HL-60/S4 (cell line): ENCODE results near the gene ADNP.
"Not testable (repeated sequence)": the region's sequence is repeated elsewhere in the genome, so short reads cannot be mapped to it uniquely, and the experiment has no call there.

Experiments
- in situ Hi-C: fragments of 300-500 bp; cut with MboI; formaldehyde crosslinking; loops from 2 replicates; pipeline ENCODE4 v1.14.3; 2022; ENCODE audit warnings: low sequenced_read_pairs

Gene ADNP

GRCh38 chr20:50903353-50904051, 27.7 kb downstream of the ADNP start:
- in situ Hi-C loops = no loop called here

- in situ Hi-C loops = no loop called here
These were observed 29.9 kb downstream of the ADNP start for GRCh38 chr20:50901301-50901700.

GRCh38 chr20:50900261-50900660, 31.0 kb downstream of the ADNP start:
- in situ Hi-C loops = no loop called here

DNA sequence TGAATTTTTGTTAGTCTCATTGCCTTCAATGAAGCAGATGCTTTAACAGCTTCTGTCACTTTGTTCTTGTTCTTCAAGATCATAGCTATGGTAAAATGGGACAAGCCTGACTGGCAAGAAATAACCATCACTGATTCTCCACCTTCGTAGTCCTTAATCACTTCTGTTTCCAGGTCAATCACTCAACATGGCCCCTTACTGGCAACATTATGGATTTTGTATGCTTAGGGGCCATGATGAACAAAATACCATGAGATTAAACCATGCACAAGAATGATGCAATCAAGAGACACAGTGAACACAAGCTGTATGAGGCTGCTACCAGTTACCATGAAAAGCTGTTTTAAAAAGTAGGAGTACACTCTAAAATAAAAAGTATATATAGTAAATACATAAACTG, 32.8 kb downstream of the ADNP start:
- in situ Hi-C loops = no loop called here

DNA sequence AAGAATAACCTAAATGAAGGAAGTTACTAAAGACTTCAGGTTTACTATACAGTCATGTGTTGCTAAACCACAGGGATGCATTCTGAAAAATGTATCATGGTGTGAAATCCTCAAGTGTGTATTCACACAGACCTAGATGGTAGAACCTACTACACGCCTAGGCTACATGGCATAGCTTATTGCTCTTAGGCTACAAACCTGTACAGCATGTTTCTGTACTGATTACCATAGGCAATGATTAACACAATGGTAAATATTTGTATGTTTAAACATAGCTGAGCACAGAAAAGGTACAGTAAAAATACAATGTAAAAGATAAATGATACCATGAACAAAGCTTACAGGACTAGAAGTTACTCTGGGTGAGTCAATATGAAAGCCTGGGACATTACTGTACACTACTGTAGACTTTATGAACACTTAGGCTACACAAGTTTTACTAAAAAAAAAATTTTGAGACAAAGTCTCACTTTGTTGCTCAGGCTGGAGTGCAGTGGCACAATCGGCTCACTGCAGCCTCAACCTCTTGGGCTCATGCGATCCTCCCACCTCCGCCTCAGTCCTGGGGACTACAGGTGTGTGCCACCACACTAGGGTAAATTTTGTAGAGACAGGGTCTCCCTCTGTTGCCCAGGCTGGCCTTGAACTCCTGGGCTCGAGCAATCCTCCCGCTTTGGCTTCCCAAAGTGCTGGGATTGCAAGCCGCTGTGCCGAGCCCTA, 36.0 kb downstream of the ADNP start:
- in situ Hi-C loops = no loop called here

DNA sequence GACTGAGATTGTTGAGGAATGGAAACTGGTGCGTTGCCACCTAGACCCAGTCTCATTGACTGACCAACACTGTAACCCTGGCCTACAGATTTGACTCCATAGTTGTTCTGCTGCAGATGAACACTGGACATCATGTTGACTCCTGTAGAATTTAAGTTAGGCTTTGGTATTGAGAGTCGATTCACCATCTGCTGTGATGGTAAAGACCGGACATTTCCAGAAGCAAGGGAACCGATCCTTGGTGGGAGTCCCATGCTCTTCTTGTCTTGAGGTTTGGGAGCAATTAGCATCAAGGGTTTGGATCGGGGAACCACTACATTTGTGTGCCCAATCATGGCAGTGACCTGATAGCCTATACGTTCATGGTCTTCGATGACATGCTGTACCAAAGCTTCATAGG, 37.6 kb downstream of the ADNP start:
- in situ Hi-C loops = no loop called here

- in situ Hi-C loops = no loop called here
These were observed 38.8 kb downstream of the ADNP start for GRCh38 chr20:50892394-50892793.

DNA sequence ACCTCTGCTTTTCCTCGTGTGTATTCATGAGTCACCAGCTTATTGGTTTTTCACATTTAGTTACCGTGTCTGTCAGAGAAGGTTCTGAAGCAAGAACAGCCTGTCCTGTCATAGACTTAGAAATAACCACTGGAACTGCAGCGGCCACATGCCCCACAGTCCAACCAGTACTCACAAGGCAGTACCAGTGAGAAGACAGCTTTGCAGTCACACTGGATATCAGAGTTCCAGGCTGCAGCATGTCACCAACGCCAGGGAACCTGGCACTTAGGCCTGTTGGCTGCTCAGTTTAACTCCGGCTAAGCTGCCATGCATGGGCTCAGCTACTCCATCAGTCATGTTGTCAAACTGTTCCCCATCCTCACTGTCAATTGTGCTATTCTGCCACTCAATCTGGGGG, 40.1 kb downstream of the ADNP start:
- in situ Hi-C loops = no loop called here

DNA sequence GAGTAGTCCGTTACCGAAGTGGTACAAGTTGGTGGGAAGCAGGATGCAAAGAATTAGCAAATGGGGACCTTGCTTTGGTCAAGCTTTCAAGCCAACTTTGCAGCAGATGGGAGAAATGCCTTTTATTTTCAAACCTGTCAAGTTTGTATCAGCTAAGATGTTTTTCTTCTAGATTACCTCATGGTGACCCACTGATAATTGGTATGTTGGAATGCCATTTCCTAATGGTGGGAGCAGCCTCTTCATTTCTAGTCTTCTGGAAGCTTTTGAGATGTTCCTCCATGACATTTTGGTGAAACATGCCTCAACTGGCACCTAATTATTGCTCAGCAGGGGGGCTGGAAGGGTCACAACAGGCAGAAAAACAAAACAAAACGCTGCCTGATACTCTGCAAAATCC, 43.7 kb downstream of the ADNP start:
- in situ Hi-C loops = no loop called here

- in situ Hi-C loops = no loop called here
These were observed 45.0 kb downstream of the ADNP start for GRCh38 chr20:50886184-50886790.

DNA sequence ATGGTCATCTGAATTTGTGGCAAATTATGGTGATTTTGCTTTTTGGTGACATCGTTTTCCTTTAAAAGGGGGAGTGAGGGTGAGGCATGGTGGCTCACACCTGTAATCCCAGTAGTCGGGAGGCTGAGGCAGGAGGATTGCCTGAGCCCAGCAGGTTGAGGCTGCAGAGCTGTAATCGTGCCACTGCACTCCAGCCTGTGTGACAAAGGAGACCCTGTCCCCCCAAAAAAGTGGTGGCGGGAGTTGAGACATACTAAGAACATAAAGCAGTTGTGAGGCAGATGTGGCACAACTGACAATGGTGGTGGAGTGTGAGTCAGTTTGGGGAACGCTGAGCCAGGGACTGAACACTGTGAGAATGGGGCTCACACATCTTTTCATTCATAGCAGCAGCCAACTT, 45.5 kb downstream of the ADNP start:
- in situ Hi-C loops = no loop called here

DNA sequence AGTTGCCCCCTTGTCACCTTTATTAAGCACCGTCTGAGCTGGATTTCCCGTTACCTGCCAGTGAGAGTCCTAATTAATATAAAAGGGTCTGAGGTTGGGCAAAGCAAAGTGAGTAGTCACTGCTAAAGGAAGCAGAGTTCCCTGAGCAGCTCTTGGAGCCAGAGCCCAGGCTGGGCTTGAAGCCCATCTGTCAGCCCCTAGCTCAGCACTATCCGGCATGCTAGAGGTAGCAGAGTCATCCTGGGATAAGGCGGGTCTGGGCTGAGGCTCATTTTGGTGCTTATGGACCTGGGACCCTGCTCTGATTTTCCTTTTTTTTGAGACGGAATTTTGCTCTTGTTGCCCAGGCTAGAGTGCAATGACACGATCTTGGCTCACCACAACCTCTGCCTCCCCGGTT, 46.2 kb downstream of the ADNP start:
- in situ Hi-C loops = no loop called here

GRCh38 chr20:50883856-50884255, 47.4 kb downstream of the ADNP start:
- in situ Hi-C loops = no loop called here

GRCh38 chr20:50881759-50882424, 49.3 kb downstream of the ADNP start:
- in situ Hi-C loops = not testable (repeated sequence)

DNA sequence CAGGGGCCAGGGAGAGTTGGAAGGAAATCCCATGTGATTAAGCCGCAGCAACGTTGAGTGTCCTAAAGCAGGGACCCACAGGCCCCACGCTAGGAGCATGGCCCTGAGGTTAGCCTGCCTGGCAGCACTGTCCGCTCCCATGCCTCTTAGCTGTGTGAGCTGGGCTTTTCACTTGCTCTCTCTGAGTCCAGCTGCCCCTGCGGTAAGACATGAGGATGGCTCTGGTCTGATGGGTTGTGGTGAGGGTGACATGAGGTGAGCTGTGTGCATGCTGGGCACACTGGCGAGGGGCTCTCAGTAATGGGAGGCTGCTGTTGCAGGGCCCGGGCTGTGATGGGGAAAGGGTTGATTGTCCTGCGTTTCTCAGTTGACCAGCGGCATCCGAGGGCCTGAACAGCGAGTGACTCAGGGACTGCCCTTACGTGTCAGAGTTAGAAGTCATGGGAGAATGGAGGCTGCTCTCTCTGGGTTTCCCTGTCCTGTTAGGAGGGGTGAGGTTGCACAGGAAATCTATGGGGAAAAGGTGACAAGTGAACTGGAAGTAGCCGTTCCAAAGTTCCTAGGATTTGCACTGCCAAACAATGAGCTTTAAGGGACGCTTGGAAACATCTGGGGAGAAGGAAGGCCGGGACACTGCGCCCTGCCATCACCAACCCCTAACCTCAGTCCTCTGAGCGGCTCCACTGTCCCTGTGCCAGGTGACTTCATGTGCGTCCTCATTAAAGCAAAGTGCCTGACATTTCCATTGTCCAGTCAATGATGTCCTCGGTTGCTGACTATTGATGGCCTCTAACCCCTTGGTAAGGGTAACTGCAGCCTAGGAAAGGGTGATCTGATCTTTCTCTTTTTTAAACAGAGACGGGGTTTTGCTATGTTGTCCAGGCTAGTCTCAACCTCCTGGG, 51.3 kb downstream of the ADNP start:
- in situ Hi-C loops = no loop called here

DNA sequence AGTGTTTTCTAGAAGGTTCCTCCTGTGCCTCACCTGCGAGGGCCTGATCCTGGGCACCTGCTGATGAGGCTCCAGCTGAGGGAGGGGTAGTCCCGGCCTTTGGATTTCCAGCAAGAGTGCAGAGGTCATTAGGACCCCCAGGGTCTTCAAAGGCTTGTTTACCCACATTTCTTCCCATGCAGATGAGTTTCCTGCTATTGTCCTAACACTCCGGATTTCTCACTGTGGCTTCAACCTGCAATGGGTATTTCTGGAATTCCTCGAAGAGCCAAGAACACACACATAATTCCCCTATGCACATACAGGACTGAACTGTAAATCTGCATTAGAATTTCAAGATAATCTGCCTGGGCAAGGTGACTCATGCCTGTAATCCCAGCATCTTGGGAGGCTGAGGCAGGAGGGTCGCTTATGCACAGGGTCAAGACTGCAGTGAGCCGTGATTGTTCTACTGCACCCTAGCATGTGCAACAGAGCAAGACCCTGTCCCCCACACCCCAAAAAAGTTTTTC, 53.9 kb downstream of the ADNP start:
- in situ Hi-C loops = no loop called here

DNA sequence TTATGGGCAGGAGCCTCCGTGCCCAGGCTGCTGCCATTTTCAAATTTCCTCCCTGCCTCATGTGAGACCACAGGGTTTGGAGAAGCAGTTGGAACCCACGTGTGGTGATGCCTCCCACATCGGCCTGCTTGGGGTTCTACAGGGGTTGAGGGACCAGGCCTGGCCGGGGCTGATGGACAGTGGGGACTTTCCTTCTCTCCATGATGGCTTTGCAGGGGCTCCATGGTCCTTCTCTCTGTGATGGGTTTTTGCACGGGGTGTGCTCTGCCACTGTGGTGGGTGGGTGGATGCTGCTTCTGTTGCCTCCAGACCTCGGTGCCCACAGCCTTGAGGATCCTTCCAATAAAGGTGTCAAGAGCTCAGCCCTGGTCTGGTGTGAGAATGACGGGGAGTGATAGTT, 54.4 kb downstream of the ADNP start:
- in situ Hi-C loops = no loop called here

- in situ Hi-C loops = no loop called here
These were observed 55.1 kb downstream of the ADNP start for GRCh38 chr20:50876063-50876685.

DNA sequence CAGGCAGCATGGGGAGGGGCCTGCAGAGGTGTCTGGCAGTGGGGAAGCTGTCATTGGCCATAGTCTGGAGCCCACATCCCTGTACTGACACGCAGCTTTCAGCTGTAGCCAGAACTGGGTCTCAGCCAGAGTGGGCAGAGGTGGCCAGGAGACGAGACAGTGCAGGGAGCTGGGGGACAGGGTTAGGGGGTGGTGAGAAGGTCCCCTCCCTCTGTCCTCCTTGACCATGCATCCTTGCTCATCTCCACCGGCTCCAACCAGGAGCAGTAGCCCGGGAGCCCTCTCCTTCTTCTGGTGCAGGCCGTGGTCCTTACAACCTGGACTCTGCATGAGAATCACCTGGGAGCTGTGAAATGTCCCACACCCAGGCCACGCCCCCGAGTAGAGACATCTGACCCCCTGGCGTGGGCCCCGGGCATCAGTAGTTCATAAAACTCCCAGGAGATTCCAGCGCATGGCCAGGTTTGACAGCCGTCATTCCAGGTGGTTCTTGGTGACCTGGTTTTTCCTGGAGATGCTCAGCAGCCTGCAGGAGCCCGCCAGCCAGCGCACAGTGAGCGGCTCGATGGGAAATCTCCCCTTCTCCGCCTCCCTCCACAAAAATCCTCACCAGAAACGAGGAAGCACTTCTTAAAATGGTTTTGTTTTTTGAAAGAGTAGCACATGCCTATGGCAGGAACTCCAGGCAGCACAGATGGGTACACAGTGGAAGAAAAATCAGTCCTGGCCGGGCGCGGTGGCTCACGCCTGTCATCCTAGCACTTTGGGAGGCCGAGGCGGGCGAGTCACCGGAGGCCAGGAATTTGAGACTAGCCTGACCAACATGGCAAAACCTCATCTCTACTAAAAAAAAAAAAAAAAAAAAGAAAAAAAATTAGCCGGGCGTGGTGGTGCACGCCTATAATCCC, 56.2 kb downstream of the ADNP start:
- in situ Hi-C loops = no loop called here
